Dendritic cell treated with granulocyte-macrophage colony-stimulating factor and Interleukin-4, amounts not matched to agents 40 ng/mL and 50 ng/mL, for 4 days (primary cell): ENCODE measurements around the gene PHLDB3.
"Not testable (repeated sequence)": the region's sequence is repeated elsewhere in the genome, so short reads cannot be mapped to it uniquely, and the experiment has no call there.

Experiments
- H3K27ac Mint-ChIP-seq: one replicate; pipeline ENCODE4 v1.8.0; 2022; ENCODE audit warnings: mild to moderate bottlenecking, mixed read lengths
- H3K27me3 Mint-ChIP-seq: one replicate; pipeline ENCODE4 v1.8.0; 2022; ENCODE audit warnings: mild to moderate bottlenecking, mixed read lengths
- H3K36me3 Mint-ChIP-seq: one replicate; pipeline ENCODE4 v1.8.0; 2022; ENCODE audit warnings: low read depth, mixed read lengths
- H3K4me1 Mint-ChIP-seq: one replicate; pipeline ENCODE4 v1.8.0; 2022; ENCODE audit warnings: low read depth, mixed read lengths
- H3K4me3 Mint-ChIP-seq: one replicate; pipeline ENCODE4 v1.8.0; 2022; ENCODE audit warnings: mild to moderate bottlenecking, moderate library complexity, mixed read lengths
- H3K9me3 Mint-ChIP-seq: one replicate; pipeline ENCODE4 v1.8.0; 2022; ENCODE audit warnings: mixed read lengths
- intact Hi-C: fragments of 100-400 bp; cut with micrococcal nuclease; formaldehyde crosslinking; loops from one replicate; pipeline ENCODE4 v1.15.0; 2022

The PHLDB3 gene

GRCh38 chr19:43534816-43535761 lies 30.5 kb upstream of the PHLDB3 start:
- Mint-ChIP-seq H3K4me3 (peak overlapping the region; percentile 38), H3K36me3 (peaks cover 44% of the 10 kb centered on the region), H3K27me3 (peaks cover 3% of the 10 kb centered on the region), H3K9me3 (no peaks in the 10 kb centered on the region), H3K4me1 (peaks cover 32% of the 10 kb centered on the region), H3K27ac (peak overlapping the region; percentile 8)
- intact Hi-C loops = no loop called here

- Mint-ChIP-seq H3K9me3 (no peaks in the 10 kb centered on the region), H3K27me3 (peaks cover 3% of the 10 kb centered on the region), H3K27ac (peak overlapping the region; percentile 89), H3K4me3 (peak overlapping the region; percentile 85), H3K36me3 (peaks cover 37% of the 10 kb centered on the region), H3K4me1 (peaks cover 32% of the 10 kb centered on the region)
- intact Hi-C loops = no loop called here
Observed at GRCh38 chr19:43534305-43534815, 29.8 kb upstream of the PHLDB3 start.

GRCh38 chr19:43533546-43534304 lies 29.2 kb upstream of the PHLDB3 start:
- Mint-ChIP-seq H3K36me3 (peaks cover 31% of the 10 kb centered on the region), H3K4me1 (peaks cover 32% of the 10 kb centered on the region), H3K27ac (peak overlapping the region; percentile 89), H3K9me3 (no peaks in the 10 kb centered on the region), H3K4me3 (peak overlapping the region; percentile 85), H3K27me3 (peaks cover 3% of the 10 kb centered on the region)
- intact Hi-C loops = no loop called here

GRCh38 chr19:43532962-43533545 lies 28.5 kb upstream of the PHLDB3 start, which contains the start of gene ZNF575:
Gene ZNF575 (plus strand): TSS chr19:43533188. CDS start chr19:43534423, 1,235 bp downstream.
- Mint-ChIP-seq H3K4me3 (peak within 1 kb of the TSS; percentile 85), H3K36me3 (peaks cover 24% of the 10 kb centered on the region), H3K27me3 (peaks cover 3% of the 10 kb centered on the region), H3K4me1 (peaks cover 32% of the 10 kb centered on the region), H3K9me3 (no peaks in the 10 kb centered on the region), H3K27ac (peak within 1 kb of the TSS; percentile 89)
- intact Hi-C loops = no loop called here

GRCh38 chr19:43532571-43532961 lies 28.0 kb upstream of the PHLDB3 start:
- intact Hi-C loops = no loop called here
- peaks cover 3% of the 10 kb centered on the region for H3K27me3 Mint-ChIP-seq
- peak overlapping the region; percentile 85 for H3K4me3 Mint-ChIP-seq
- peaks cover 19% of the 10 kb centered on the region for H3K36me3 Mint-ChIP-seq
- peak overlapping the region; percentile 89 for H3K27ac Mint-ChIP-seq
- peaks cover 36% of the 10 kb centered on the region for H3K4me1 Mint-ChIP-seq
- H3K9me3 Mint-ChIP-seq = no peaks in the 10 kb centered on the region

GRCh38 chr19:43527860-43528622 lies 23.5 kb upstream of the PHLDB3 start:
- Mint-ChIP-seq H3K27ac (peak overlapping the region; percentile 91), H3K27me3 (no peaks in the 10 kb centered on the region), H3K36me3 (peaks cover 36% of the 10 kb centered on the region), H3K4me3 (peak overlapping the region; percentile 13), H3K9me3 (no peaks in the 10 kb centered on the region), H3K4me1 (peaks cover 37% of the 10 kb centered on the region)
- intact Hi-C loops = loop anchor here (2.0 kb wide), 1 partner anchor 69 kb away; the partner anchor contains the start of genes IRGQ and ZNF576

- Mint-ChIP-seq H3K36me3 (peaks cover 44% of the 10 kb centered on the region), H3K4me1 (peaks cover 32% of the 10 kb centered on the region), H3K27me3 (no peaks in the 10 kb centered on the region), H3K27ac (peak within 1 kb of the TSS; percentile 91), H3K4me3 (peak within 1 kb of the TSS; percentile 96), H3K9me3 (no peaks in the 10 kb centered on the region)
- intact Hi-C loops = loop anchor here (2.0 kb wide), 1 partner anchor 70 kb away; the partner anchor contains the start of genes IRGQ and ZNF576
Observed at GRCh38 chr19:43526884-43527859, 22.6 kb upstream of the PHLDB3 start, which contains the start of gene ETHE1. Gene ETHE1 (minus strand): TSS chr19:43527201. CDS start chr19:43527177, 24 bp downstream.

- no peaks in the 10 kb centered on the region for H3K27me3 Mint-ChIP-seq
- no peaks in the 10 kb centered on the region for H3K9me3 Mint-ChIP-seq
- H3K4me3 Mint-ChIP-seq = peak overlapping the region; percentile 96
- peak overlapping the region; percentile 91 for H3K27ac Mint-ChIP-seq
- peaks cover 36% of the 10 kb centered on the region for H3K4me1 Mint-ChIP-seq
- peaks cover 50% of the 10 kb centered on the region for H3K36me3 Mint-ChIP-seq
- intact Hi-C loops = loop anchor here (2.0 kb wide), 1 partner anchor 71 kb away; the partner anchor contains the start of genes IRGQ and ZNF576
Observed at GRCh38 chr19:43525836-43526771, 21.6 kb upstream of the PHLDB3 start.

GRCh38 chr19:43524922-43525835 lies 20.6 kb upstream of the PHLDB3 start:
- intact Hi-C loops = no loop called here
- no peaks in the 10 kb centered on the region for H3K9me3 Mint-ChIP-seq
- peaks cover 44% of the 10 kb centered on the region for H3K4me1 Mint-ChIP-seq
- H3K27me3 Mint-ChIP-seq = no peaks in the 10 kb centered on the region
- H3K36me3 Mint-ChIP-seq = peaks cover 56% of the 10 kb centered on the region
- peak overlapping the region; percentile 96 for H3K4me3 Mint-ChIP-seq
- H3K27ac Mint-ChIP-seq = peak overlapping the region; percentile 91

- H3K27me3 Mint-ChIP-seq, H3K4me3 Mint-ChIP-seq, H3K27ac Mint-ChIP-seq, H3K9me3 Mint-ChIP-seq, intact Hi-C loops: not testable (repeated sequence)
- H3K4me1 Mint-ChIP-seq = peaks cover 56% of the 10 kb centered on the region
- H3K36me3 Mint-ChIP-seq = peaks cover 68% of the 10 kb centered on the region
Observed at GRCh38 chr19:43523696-43524095, 19.1 kb upstream of the PHLDB3 start.
